Activated effector memory CD4-positive, alpha-beta T cell treated with anti-CD3 and anti-CD28 coated beads, Interleukin-2, amount 50 U/mL, for 16 hours (primary cell): Measurements from ENCODE around the gene RCOR3.
"Not testable (repeated sequence)": the region's sequence is repeated elsewhere in the genome, so short reads cannot be mapped to it uniquely, and the experiment has no call there.

ENCODE experiments used
- DNase-seq: peaks from one replicate; pipeline ENCODE4 v3.0.0-alpha.2; 2020

RCOR3 gene

DNA sequence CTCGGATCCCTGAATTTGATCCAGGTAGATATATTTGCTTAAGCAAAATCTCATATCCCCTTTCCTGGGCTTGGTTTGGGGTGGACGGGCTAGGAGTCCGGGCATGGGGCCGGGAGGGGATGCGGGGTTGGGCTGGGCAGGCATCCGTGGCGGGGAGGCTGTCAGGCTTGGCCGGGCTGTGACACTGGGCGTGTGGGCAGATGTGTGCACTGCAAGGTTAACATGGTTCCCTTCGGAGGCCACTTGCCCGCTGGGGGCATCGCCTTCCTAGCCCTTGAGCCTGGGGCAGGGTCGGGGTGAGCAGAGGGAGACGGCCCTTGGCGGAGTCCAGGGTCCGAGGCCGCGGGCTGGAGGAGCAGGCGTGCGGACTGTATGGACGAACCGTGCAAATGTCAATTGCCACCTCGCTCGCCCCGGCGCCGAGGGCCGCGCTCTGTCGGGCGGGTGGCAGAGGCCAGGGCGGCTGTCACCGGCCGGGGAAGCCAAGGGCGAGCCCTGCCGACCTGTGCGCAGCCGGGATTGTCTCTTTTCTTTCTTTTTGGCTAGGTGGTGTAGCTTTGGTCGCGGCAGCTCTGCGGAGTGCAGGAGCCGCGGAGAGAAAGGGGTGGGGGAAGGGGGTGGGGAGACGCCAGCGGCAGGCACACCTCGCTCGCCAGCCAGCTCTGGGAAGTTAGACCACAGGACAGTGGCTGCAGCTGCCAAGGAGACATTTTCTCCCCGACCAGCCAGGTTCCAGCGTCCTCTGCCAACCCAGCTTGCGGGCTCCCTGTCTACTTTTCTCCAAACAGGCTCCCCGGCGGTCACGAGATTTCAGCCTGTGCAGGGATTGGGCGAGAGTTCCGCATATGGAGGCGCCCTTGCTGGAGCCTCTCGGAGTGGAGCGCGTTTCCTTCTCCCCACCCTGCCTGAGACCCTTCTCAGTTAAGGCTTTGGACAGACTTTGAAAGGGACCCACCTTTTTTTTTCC, 1.3 kb downstream of the RCOR3 start:
- peak; percentile 89 for DNase-seq

DNA sequence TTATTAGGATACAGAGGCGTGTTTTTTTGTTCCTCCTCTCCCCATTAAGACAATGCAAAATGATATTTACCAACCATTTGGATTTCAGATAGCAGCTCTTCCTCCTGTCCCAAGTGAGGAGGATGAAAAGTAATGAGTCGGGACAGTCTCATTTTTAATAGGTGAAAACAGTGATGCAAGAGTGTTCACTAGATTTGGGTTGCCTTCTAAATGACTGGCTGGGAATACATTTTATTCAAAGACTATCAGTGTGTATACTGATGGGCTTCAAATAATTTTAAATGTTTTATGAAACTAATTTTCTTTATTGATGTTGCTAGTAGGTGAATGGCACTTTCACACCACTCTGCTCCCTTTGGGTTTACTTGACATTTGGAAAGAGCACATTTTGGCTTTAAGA, 2.1 kb downstream of the RCOR3 start:
- DNase-seq: no peak

DNA sequence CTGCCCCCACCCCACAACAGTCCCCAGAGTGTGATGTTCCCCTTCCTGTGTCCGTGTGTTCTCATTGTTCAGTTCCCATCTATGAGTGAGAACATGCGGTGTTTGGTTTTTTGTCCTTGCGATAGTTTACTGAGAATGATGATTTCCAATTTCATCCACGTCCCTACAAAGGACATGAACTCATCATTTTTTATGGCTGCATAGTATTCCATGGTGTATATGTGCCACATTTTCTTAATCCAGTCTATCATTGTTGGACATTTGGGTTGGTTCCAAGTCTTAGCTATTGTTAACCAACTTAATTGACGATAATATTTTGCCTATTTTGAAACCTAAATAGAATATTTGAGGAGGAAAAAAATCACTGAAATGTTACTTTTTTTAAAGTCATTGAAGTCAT, 3.9 kb downstream of the RCOR3 start:
- not testable (repeated sequence) for DNase-seq

GRCh38 chr1:211267204-211267857, 8.2 kb downstream of the RCOR3 start:
- no peak for DNase-seq

- no peak for DNase-seq
Observed at GRCh38 chr1:211279340-211279739, 20.2 kb downstream of the RCOR3 start.

DNA sequence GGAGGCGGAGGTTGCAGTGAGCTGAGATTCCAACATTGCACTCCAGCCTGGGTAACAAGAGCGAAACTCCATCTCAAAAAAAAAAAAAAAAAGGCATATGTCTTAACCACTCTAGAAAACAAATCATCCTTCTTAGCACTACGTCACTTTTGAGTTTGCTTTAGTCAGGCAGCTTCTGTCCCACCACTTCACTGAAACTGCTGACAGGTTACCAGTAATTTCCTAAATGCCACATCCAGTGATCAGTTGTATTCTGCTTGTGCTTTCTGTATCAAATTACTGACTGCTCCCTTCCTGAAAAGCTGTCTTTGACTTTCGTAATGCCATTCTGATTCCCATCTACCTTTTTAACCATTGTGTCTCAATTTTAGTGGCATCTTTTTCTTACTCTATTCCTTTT, 21.7 kb downstream of the RCOR3 start:
- DNase-seq: no peak

- no peak for DNase-seq
Observed at GRCh38 chr1:211281320-211282022, 22.3 kb downstream of the RCOR3 start.

- DNase-seq: no peak
Observed at GRCh38 chr1:211282023-211282373, 22.8 kb downstream of the RCOR3 start.

- no peak for DNase-seq
Observed at GRCh38 chr1:211285196-211285595, 26.0 kb downstream of the RCOR3 start.

DNA sequence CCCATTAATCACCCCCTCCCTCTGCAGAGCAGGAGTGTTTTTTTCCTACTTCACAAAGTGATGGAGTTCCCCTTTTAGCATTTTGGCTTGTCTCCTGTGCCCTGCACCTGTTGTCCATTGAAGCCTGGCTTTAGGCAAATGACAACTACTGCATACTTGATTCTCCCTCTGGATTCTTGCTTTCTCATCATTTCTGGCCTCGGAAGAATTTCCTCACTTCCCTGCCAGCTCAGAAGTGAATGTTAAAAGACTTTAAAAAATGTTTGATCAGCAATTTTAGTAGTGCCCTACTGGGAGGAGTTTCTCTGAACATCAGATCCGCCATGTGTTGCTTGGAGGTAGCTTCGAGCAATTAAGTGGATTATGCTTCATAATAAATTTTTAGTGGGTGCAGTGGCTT, 28.1 kb downstream of the RCOR3 start:
- no peak for DNase-seq

- no peak for DNase-seq
Observed at GRCh38 chr1:211292411-211292810, 33.2 kb downstream of the RCOR3 start.

DNA sequence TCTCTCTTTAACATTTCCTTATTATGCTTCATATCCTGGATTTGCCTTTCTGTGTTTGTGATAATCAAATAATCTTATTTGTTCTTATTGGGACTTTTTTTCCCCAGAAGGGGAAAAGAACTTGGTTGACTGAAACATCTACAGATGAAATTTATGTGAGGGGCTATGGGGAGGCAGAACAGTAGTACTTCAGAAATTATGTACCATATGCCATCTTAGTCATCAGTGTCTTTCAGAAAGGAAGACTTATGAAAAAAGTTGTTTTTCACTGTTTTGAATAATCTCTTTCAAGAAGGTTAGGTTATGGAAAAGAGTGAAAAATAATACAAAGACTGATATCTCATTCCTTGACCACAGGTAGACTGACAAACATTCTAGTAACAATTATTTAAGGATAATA, 37.2 kb downstream of the RCOR3 start:
- no peak for DNase-seq

DNA sequence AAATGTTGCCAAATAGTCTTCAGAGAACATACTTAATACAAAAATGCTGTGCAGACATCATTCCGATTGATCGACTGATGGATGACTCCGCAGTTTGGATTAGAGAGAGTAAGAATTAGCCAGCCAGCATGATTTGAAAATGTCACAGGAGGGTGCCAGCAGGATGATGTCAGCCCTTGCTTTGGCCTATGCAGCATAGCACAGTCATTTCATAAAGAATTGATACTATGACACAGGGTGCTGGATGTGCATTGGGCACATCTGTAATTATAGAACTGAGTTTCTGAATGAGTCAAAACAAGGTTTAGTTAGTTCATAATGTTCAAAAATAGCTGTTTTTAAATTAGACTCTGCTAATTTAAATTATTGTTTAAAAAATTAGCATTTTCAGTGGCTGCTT, 45.9 kb downstream of the RCOR3 start:
- no peak for DNase-seq

GRCh38 chr1:211309617-211310016, 50.5 kb downstream of the RCOR3 start:
- no peak for DNase-seq

GRCh38 chr1:211313392-211313791, 54.2 kb downstream of the RCOR3 start:
- peak; percentile 54 for DNase-seq

DNA sequence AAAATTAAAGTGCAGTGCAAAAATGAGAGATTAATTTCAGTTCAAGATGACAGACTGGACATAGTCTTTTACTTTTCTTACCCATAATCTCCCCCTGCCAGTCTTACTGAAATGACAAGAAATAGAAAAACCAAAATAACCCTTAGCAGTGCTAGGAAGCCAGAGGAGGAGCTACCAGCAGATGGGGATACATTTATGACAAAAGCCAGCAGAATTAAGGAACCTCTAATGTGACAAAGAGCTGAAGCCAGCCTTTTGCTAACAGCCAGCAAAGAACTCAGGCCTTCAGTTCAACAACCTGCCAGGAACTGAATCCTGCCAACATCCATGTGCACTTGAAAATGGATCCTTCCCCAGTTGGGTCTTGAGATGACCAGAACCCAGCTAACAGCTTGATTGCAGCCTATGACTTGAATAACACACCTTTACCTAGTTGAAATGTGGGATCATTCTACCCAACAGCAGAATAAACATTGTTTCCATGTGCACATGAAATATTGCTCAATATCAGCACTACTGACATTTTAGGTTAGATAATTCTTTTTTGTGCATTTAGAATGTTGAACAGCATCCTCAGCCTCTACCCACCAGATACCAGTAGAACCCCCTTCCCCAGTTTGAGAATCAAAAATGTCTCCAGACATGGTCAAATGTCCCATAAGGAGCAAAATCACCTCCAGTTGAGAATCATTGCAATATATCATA, 59.6 kb downstream of the RCOR3 start:
- DNase-seq: no peak

- DNase-seq: no peak
Observed at GRCh38 chr1:211319892-211320291, 60.7 kb downstream of the RCOR3 start.

GRCh38 chr1:211320980-211321379, 61.8 kb downstream of the RCOR3 start:
- DNase-seq: no peak

DNA sequence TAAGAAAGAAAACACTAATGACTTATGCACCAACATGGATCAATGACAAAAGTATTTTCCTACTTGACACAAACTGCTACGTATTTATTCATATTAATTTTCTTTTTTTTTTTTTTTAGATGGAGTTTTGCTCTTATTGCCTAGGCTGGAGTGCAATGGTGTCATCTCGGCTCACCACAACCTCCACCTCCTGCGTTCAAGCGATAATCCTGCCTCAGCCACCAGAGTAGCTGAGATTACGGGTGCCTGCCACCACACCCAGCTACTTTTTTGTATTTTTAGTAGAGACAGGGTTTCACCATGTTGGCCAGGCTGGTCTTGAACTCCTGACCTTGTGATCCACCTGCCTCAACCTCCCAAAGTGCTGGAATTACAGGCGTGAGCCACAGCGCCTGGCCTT, 62.5 kb downstream of the RCOR3 start:
- not testable (repeated sequence) for DNase-seq

GRCh38 chr1:211323156-211324063, 64.2 kb downstream of the RCOR3 start:
- peak; percentile 85 for DNase-seq

- DNase-seq: peak; percentile 48
Observed at GRCh38 chr1:211324992-211325775, 66.0 kb downstream of the RCOR3 start.
